ENCODE results near the gene DLG2. TPM values are rescaled to one million over a fixed set of nuclear protein-coding genes. Genes with fewer than 3 reads are reported as not detected.

The DLG2 gene
- polyA plus RNA-seq, 1 experiment: 0.68 TPM

DNA sequence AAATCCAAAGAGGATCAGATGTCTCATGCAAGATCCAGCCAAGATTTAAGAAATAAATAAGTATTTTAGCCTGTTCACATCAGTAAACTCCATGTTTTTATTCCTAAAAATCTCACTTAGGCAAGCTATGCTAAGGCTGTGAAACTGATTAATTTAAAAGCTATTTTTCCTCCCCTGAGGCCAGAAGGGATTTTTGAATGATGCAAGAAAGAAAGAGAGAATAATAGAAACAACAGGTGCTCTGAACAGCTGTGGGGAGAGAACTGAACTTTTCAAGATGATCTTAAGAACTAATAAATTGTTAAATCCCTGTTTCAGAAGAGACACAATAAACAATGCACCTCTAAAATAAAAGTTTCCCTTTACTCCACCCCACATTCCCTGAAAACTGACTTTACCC, 241.6 kb downstream of the DLG2 start:
- no peak overlapping the region for H3K4me3 ChIP-seq (ENCODE audit: low read depth, low read length)
- POLR2A ChIA-PET: no interaction called here
- H3K27me3 ChIP-seq (ENCODE audit: control insufficient read depth, insufficient read depth, low read length): no peaks in the 10 kb centered on the region
- TF ChIP-seq, protein P1, sequence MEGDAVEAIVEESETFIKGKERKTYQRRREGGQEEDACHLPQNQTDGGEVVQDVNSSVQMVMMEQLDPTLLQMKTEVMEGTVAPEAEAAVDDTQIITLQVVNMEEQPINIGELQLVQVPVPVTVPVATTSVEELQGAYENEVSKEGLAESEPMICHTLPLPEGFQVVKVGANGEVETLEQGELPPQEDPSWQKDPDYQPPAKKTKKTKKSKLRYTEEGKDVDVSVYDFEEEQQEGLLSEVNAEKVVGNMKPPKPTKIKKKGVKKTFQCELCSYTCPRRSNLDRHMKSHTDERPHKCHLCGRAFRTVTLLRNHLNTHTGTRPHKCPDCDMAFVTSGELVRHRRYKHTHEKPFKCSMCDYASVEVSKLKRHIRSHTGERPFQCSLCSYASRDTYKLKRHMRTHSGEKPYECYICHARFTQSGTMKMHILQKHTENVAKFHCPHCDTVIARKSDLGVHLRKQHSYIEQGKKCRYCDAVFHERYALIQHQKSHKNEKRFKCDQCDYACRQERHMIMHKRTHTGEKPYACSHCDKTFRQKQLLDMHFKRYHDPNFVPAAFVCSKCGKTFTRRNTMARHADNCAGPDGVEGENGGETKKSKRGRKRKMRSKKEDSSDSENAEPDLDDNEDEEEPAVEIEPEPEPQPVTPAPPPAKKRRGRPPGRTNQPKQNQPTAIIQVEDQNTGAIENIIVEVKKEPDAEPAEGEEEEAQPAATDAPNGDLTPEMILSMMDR (IDR thresholded peaks at IDR 0.05; ENCODE audit: low read depth, low read length): no peak
- CTCF ChIA-PET: no interaction called here
- no peak overlapping the region for H3K27ac ChIP-seq (ENCODE audit: low read depth, low read length)
- H3K9me3 ChIP-seq (ENCODE audit: control insufficient read depth, insufficient read depth, low read length): no peaks in the 10 kb centered on the region
- DNase-seq (ENCODE audit: low read depth, low spot score): no peak

GRCh38 chr11:85385111-85385510, 242.0 kb downstream of the DLG2 start:
- TF ChIP-seq, protein P1 (IDR thresholded peaks at IDR 0.05; ENCODE audit: low read depth, low read length): no peak
- Histone ChIP-seq H3K9me3 (ENCODE audit: control insufficient read depth, insufficient read depth, low read length) (no peaks in the 10 kb centered on the region), H3K27ac (ENCODE audit: low read depth, low read length) (no peak overlapping the region), H3K4me3 (ENCODE audit: low read depth, low read length) (no peak overlapping the region), H3K27me3 (ENCODE audit: control insufficient read depth, insufficient read depth, low read length) (no peaks in the 10 kb centered on the region)
- no peak for DNase-seq (ENCODE audit: low read depth, low spot score)
- CTCF ChIA-PET: no interaction called here
- POLR2A ChIA-PET: no interaction called here

DNA sequence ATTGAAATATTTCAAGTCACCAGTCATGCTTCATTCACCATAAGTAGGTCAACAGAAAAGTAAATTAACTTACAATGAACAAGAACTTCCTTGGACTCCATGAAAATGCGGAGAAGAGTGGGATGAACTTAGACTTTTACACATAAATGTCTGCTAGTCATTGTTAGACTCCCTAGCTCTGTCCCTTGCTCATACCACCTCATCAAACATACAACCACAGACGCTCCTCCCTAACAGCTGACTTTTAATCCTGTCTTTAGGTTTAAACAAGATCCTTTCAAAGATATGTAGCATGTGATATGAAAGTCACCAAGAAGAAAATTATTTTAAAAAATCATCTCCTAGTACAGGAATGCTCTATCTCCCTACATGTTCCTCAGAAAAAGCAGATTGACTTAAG, 248.1 kb downstream of the DLG2 start:
- TF ChIP-seq, protein P1 (IDR thresholded peaks at IDR 0.05; ENCODE audit: low read depth, low read length): no peak
- no peaks in the 10 kb centered on the region for H3K9me3 ChIP-seq (ENCODE audit: control insufficient read depth, insufficient read depth, low read length)
- no peak for DNase-seq (ENCODE audit: low read depth, low spot score)
- no peak overlapping the region for H3K27ac ChIP-seq (ENCODE audit: low read depth, low read length)
- no peak overlapping the region for H3K4me3 ChIP-seq (ENCODE audit: low read depth, low read length)
- ChIA-PET POLR2A (no interaction called here), CTCF (no interaction called here)
- H3K27me3 ChIP-seq (ENCODE audit: control insufficient read depth, insufficient read depth, low read length): no peaks in the 10 kb centered on the region

GRCh38 chr11:85377901-85378300, 249.2 kb downstream of the DLG2 start:
- no peak for DNase-seq (ENCODE audit: low read depth, low spot score)
- TF ChIP-seq, protein P1 (IDR thresholded peaks at IDR 0.05; ENCODE audit: low read depth, low read length): no peak
- H3K27ac ChIP-seq (ENCODE audit: low read depth, low read length): no peak overlapping the region
- H3K27me3 ChIP-seq (ENCODE audit: control insufficient read depth, insufficient read depth, low read length): no peaks in the 10 kb centered on the region
- H3K9me3 ChIP-seq (ENCODE audit: control insufficient read depth, insufficient read depth, low read length): no peaks in the 10 kb centered on the region
- ChIA-PET POLR2A (no interaction called here), CTCF (no interaction called here)
- no peak overlapping the region for H3K4me3 ChIP-seq (ENCODE audit: low read depth, low read length)

GRCh38 chr11:85359859-85360258, 267.3 kb downstream of the DLG2 start:
- ChIA-PET POLR2A (no interaction called here), CTCF (no interaction called here)
- DNase-seq (ENCODE audit: low read depth, low spot score): no peak
- Histone ChIP-seq H3K27me3 (ENCODE audit: control insufficient read depth, insufficient read depth, low read length) (no peaks in the 10 kb centered on the region), H3K27ac (ENCODE audit: low read depth, low read length) (no peak overlapping the region), H3K9me3 (ENCODE audit: control insufficient read depth, insufficient read depth, low read length) (no peaks in the 10 kb centered on the region), H3K4me3 (ENCODE audit: low read depth, low read length) (no peak overlapping the region)
- TF ChIP-seq, protein P1 (IDR thresholded peaks at IDR 0.05; ENCODE audit: low read depth, low read length): no peak
